ENCODE results near the gene NFKBIZ. TPM values are rescaled to one million over a fixed set of nuclear protein-coding genes. Genes with fewer than 3 reads are reported as not detected.

NFKBIZ gene
- total RNA-seq, 1 donor from 2014 or later = 39.6 TPM

GRCh38 chr3:101850246-101851051 lies 1.1 kb downstream of the NFKBIZ start:
- Mint-ChIP-seq H3K9me3 (ENCODE audit: unreplicated experiment) (no peaks in the 10 kb centered on the region), H3K4me1 (ENCODE audit: low read depth, unreplicated experiment) (peaks cover 23% of the 10 kb centered on the region), H3K36me3 (ENCODE audit: low read depth, unreplicated experiment) (peaks cover 38% of the 10 kb centered on the region), H3K27ac (ENCODE audit: unreplicated experiment) (peak overlapping the region; percentile 91), H3K27me3 (ENCODE audit: low read depth, unreplicated experiment) (no peaks in the 10 kb centered on the region), H3K4me3 (ENCODE audit: unreplicated experiment) (peak overlapping the region; percentile 98)
- no peak overlapping the region for H2AFZ ChIP-seq (ENCODE audit: low read depth, low read length)
- peak overlapping the region; percentile 62 for H3K27ac ChIP-seq (ENCODE audit: low read depth, low read length)
- H4K20me1 ChIP-seq (ENCODE audit: insufficient read depth, low read length) = peaks cover 57% of the 10 kb centered on the region
- DNase-seq (ENCODE audit: low read depth) (peak; percentile 71), FAIRE-seq (no peak)
- TF ChIP-seq EZH2 (IDR thresholded peaks at IDR 0.05; ENCODE audit: insufficient read depth, low read length) = no peak
- H3K79me2 ChIP-seq (ENCODE audit: insufficient read depth, low read length) = peaks cover 58% of the 10 kb centered on the region
- H3K4me1 ChIP-seq (ENCODE audit: insufficient read depth, low read length) = peaks cover 8% of the 10 kb centered on the region
- H3K36me3 ChIP-seq (ENCODE audit: insufficient read depth, low read length) = peaks cover 39% of the 10 kb centered on the region
- H3K9ac ChIP-seq (ENCODE audit: low read length) = peak overlapping the region; percentile 96
- no peaks in the 10 kb centered on the region for H3K27me3 ChIP-seq (ENCODE audit: insufficient read depth, low read length)
- peak overlapping the region; percentile 94 for H3K4me3 ChIP-seq (ENCODE audit: insufficient read depth, low read depth, low read length)
- no peaks in the 10 kb centered on the region for H3K9me3 ChIP-seq (ENCODE audit: insufficient read depth, low read depth, low read length)
- peak overlapping the region; percentile 89 for H3K4me2 ChIP-seq (ENCODE audit: low read length)

- Histone ChIP-seq H3K9me3 (ENCODE audit: insufficient read depth, low read depth, low read length) (no peaks in the 10 kb centered on the region), H3K9ac (ENCODE audit: low read length) (peak overlapping the region; percentile 96), H3K27ac (ENCODE audit: low read depth, low read length) (peak overlapping the region; percentile 62), H3K4me1 (ENCODE audit: insufficient read depth, low read length) (peaks cover 8% of the 10 kb centered on the region), H3K79me2 (ENCODE audit: insufficient read depth, low read length) (peaks cover 61% of the 10 kb centered on the region), H3K4me2 (ENCODE audit: low read length) (peak overlapping the region; percentile 89), H3K4me3 (ENCODE audit: insufficient read depth, low read depth, low read length) (peak overlapping the region; percentile 94), H2AFZ (ENCODE audit: low read depth, low read length) (no peak overlapping the region), H3K36me3 (ENCODE audit: insufficient read depth, low read length) (peaks cover 45% of the 10 kb centered on the region), H4K20me1 (ENCODE audit: insufficient read depth, low read length) (peaks cover 61% of the 10 kb centered on the region), H3K27me3 (ENCODE audit: insufficient read depth, low read length) (no peaks in the 10 kb centered on the region)
- FAIRE-seq (no peak), DNase-seq (ENCODE audit: low read depth) (no peak)
- Mint-ChIP-seq H3K4me3 (ENCODE audit: unreplicated experiment) (peak overlapping the region; percentile 98), H3K4me1 (ENCODE audit: low read depth, unreplicated experiment) (peaks cover 23% of the 10 kb centered on the region), H3K27me3 (ENCODE audit: low read depth, unreplicated experiment) (no peaks in the 10 kb centered on the region), H3K27ac (ENCODE audit: unreplicated experiment) (peak overlapping the region; percentile 91), H3K9me3 (ENCODE audit: unreplicated experiment) (no peaks in the 10 kb centered on the region), H3K36me3 (ENCODE audit: low read depth, unreplicated experiment) (peaks cover 39% of the 10 kb centered on the region)
- TF ChIP-seq EZH2 (IDR thresholded peaks at IDR 0.05; ENCODE audit: insufficient read depth, low read length) = no peak
- TF ChIP-seq, protein P1, sequence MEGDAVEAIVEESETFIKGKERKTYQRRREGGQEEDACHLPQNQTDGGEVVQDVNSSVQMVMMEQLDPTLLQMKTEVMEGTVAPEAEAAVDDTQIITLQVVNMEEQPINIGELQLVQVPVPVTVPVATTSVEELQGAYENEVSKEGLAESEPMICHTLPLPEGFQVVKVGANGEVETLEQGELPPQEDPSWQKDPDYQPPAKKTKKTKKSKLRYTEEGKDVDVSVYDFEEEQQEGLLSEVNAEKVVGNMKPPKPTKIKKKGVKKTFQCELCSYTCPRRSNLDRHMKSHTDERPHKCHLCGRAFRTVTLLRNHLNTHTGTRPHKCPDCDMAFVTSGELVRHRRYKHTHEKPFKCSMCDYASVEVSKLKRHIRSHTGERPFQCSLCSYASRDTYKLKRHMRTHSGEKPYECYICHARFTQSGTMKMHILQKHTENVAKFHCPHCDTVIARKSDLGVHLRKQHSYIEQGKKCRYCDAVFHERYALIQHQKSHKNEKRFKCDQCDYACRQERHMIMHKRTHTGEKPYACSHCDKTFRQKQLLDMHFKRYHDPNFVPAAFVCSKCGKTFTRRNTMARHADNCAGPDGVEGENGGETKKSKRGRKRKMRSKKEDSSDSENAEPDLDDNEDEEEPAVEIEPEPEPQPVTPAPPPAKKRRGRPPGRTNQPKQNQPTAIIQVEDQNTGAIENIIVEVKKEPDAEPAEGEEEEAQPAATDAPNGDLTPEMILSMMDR (IDR thresholded peaks at IDR 0.05; ENCODE audit: insufficient read depth, low read depth, low read length) = no peak
Observed at GRCh38 chr3:101851072-101851770, 1.9 kb downstream of the NFKBIZ start.

GRCh38 chr3:101851850-101852714 lies 2.8 kb downstream of the NFKBIZ start:
- Histone ChIP-seq H4K20me1 (ENCODE audit: insufficient read depth, low read length) (peaks cover 65% of the 10 kb centered on the region), H3K36me3 (ENCODE audit: insufficient read depth, low read length) (peaks cover 54% of the 10 kb centered on the region), H3K9ac (ENCODE audit: low read length) (peak overlapping the region; percentile 96), H2AFZ (ENCODE audit: low read depth, low read length) (no peak overlapping the region), H3K27ac (ENCODE audit: low read depth, low read length) (no peak overlapping the region), H3K4me3 (ENCODE audit: insufficient read depth, low read depth, low read length) (peak overlapping the region; percentile 94), H3K4me2 (ENCODE audit: low read length) (peak overlapping the region; percentile 89), H3K27me3 (ENCODE audit: insufficient read depth, low read length) (no peaks in the 10 kb centered on the region), H3K4me1 (ENCODE audit: insufficient read depth, low read length) (peaks cover 9% of the 10 kb centered on the region), H3K9me3 (ENCODE audit: insufficient read depth, low read depth, low read length) (no peaks in the 10 kb centered on the region), H3K79me2 (ENCODE audit: insufficient read depth, low read length) (peaks cover 61% of the 10 kb centered on the region)
- no peak for TF ChIP-seq EZH2 (IDR thresholded peaks at IDR 0.05; ENCODE audit: insufficient read depth, low read length)
- TF ChIP-seq, protein P1 (IDR thresholded peaks at IDR 0.05; ENCODE audit: insufficient read depth, low read depth, low read length) = no peak
- Mint-ChIP-seq H3K36me3 (ENCODE audit: low read depth, unreplicated experiment) (peaks cover 42% of the 10 kb centered on the region), H3K9me3 (ENCODE audit: unreplicated experiment) (no peaks in the 10 kb centered on the region), H3K27ac (ENCODE audit: unreplicated experiment) (peak overlapping the region; percentile 91), H3K4me1 (ENCODE audit: low read depth, unreplicated experiment) (peaks cover 23% of the 10 kb centered on the region), H3K27me3 (ENCODE audit: low read depth, unreplicated experiment) (no peaks in the 10 kb centered on the region), H3K4me3 (ENCODE audit: unreplicated experiment) (peak overlapping the region; percentile 98)
- no peak for FAIRE-seq
- DNase-seq (ENCODE audit: low read depth) = no peak

All from astrocyte (in vitro differentiated cells and primary cell).